Stimulated activated CD8-positive, alpha-beta memory T cell treated with anti-CD3 and anti-CD28 coated beads, Interleukin-15, amount 100 ng/mL, for 1 hour (primary cell): ENCODE data around the gene FAM13B.
A peak's percentile ranks its signal among the peaks of the same experiment; 100 is the strongest.
"Not testable (repeated sequence)": the region's sequence is repeated elsewhere in the genome, so short reads cannot be mapped to it uniquely, and the experiment has no call there.

ENCODE experiments used
- DNase-seq: peaks from one replicate; pipeline ENCODE4 v3.0.0-alpha.2; 2020; ENCODE audit warnings: low read depth

The FAM13B gene

GRCh38 chr5:138032572-138033385, at the start of gene FAM13B:
Gene FAM13B, minus strand, starts transcription at chr5:138033079. Its CDS starts 13,968 bp downstream, at chr5:138019111.
- peak; percentile 53 for DNase-seq

DNA sequence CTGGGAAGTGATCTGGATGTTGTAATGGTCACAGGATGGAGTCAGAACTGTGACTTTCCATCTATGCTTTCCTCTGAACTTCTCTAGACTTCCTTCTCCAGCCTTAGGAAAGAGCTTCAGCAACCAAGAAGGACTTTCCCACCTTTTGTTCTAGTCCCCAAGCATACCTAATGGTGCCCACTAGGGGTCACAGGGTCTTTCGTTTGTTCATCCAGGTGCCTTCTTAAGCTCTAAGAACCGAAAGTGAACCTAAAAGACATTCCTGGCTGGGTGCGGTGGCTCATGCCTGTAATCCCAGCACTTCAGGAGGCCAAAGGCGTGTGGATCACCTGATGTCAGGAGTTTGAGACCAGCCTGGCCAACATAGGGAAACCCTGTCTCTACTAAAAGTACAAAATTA, 49.2 kb upstream of the FAM13B start:
- DNase-seq = no peak

DNA sequence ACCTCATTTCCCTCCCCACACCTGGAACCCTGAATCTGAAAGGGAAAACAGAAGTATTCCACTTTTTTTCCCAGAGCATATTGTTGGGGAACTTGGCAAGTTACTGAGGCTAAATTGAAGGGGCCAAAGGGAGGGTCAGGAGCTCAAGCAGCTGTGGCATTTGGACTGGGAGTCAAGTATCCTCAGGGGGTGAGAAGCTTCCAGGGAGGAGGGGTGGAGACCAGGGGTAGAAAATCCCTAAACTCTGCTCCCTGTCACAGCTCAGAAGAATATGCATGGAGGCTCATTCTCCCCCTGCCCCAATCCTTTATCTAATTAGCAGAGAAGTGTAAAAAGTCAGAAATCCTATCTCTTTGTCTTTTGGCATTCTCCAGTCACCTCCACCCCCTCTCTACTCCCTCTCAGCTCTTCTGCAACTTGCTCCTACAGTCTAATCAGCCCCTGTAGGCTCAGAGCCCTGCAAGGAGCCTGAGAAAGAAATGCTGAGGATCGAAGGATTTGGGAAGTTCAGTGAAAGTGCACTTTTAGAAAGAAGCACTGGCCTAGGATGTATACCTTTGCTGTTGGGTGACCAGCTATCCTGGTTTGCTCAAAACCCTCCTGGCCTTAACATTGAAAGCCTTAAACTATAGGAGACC, 45.2 kb upstream of the FAM13B start:
- DNase-seq = no peak

- peak; percentile 18 for DNase-seq
Observed at GRCh38 chr5:138077064-138077696, 44.3 kb upstream of the FAM13B start.

- not testable (repeated sequence) for DNase-seq
Observed at GRCh38 chr5:138070026-138070425, 37.1 kb upstream of the FAM13B start.

DNA sequence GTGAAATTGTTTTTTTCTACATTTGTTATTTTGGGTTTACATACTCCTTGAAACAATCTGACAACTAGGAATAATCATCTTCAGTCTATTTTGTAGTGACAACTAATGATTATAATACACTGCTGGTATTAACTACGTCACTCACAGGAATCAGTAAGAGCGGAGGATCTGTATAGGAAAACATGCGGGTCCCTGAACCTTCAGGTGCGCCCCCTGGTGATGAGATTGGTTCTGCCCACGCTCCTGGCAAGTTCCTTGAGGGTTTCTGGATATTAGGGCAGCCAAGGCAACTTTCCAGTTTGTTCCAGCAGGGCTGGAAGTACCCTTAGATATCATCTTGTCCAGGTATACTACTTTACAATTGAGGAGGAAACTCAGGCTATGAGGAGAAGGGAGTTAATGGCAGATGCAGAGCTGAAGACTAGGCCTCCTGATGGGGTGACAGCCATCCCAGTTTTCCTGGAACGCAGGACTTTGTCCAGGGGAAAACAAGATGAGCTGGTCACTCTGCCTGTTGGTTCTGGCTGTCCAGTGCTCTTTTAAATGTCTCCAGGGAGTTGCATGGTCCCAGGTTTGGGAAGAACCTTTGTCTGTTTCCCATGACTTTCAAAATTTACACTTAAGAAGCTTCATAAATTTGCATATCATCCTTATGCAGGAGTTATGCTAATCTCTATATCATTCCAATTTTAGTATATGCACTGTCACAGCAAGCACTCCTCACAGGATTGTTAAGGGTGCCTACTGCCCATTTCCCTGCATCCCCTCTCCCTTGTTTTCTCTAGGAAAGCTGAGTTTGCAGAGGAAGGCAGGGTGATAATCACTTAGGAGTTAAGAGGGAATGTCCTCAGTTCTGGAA, 36.1 kb upstream of the FAM13B start:
- DNase-seq = peak; percentile 60

DNA sequence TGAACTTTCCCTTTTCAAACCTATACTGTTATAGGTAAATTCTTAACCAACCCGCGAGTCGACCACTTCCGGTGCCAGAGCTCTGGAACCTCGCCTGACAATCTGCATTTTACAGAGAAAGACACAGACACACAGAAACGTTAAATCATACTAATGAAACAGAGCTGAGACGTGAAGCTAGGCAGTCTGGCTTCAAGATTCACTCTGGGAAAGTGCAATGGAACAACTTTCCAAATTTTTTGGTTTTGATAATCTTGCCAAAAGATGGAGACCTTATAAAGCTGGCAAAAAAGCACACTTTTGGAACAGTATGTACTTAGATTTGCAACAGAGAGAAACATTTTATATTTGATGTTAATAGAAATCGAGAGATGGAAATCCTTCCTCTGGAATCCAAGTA, 35.1 kb upstream of the FAM13B start:
- no peak for DNase-seq

- DNase-seq = no peak
Observed at GRCh38 chr5:138065102-138065501, 32.2 kb upstream of the FAM13B start.

DNA sequence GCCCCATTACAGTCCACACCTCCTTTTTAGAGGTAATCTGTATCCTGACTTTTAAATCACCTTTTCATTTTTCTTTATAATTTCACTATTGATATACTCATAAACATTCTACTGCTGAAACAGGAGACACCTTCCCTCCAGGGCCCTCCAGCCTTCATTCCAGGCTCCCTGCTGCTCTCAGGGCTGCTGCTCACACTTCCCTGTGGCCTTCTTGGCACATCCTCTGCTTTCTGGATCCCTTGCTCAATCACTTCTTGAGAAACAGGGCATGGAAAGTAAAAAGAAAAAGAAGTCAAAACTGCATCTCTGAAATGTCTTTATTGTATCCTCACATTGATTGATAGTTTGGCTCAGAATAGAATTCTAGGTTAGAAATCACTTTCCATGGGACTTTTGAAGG, 31.6 kb upstream of the FAM13B start:
- no peak for DNase-seq

GRCh38 chr5:138054847-138055558, 22.1 kb upstream of the FAM13B start:
- no peak for DNase-seq

- DNase-seq = no peak
Observed at GRCh38 chr5:138054206-138054605, 21.3 kb upstream of the FAM13B start.

GRCh38 chr5:138053554-138053953, 20.7 kb upstream of the FAM13B start:
- no peak for DNase-seq

DNA sequence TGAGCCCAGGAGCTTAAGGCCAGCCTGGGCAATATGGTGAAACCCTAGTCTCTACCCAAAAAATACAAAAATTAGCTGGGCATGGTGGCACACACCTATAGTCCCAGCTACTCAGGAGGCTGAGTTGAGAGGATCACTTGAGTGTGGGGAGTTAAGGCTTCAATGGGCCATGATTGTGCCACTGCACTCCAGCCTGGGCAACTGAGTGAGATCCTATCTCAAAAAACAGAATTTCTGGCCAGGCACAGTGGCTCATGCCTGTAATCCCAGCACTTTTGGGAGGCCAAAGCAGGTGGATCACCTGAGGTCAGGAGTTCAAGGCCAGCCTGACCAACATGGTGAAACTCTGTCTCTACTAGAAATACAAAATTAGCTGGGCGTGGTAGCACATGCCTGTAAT, 19.8 kb upstream of the FAM13B start:
- not testable (repeated sequence) for DNase-seq

DNA sequence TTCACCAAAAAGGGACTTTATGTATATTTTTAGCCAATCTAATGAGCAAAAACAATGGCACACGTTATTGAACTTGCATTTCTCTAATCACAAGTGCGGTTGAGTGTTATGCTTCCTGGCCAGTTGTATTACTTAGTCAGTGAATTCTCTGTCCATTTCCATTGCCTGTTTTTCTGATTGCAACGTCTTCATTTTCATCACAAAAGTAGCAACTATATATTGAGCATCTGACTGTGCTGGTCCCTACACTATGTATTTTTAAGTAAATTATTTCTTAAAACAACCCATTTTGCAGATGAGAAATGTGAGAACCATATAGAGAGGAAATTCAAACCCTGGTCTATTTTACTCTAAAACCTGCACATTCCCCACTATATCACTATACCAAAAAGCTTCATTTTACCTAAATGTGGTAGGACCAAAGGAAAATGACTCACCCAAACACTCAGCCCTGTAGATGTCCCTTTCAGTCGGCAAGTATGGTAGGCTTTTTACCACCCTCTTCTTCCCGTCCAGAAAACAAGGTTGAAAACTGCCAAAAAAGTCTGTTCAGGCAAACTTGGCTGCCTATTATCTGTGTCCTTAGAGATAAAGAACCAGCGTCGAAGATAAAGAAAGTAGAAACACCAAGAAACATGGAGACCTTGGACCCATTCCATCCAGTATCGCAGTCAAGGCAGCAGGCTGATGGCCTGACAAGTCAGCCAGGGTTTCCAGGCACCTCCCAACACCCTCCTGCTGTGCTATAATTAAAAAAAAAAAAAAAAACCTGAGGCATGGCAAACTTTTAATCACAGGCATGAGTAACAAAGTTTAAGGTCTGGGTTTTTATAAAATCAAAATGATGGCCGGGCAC, 18.8 kb upstream of the FAM13B start:
- DNase-seq = no peak

DNA sequence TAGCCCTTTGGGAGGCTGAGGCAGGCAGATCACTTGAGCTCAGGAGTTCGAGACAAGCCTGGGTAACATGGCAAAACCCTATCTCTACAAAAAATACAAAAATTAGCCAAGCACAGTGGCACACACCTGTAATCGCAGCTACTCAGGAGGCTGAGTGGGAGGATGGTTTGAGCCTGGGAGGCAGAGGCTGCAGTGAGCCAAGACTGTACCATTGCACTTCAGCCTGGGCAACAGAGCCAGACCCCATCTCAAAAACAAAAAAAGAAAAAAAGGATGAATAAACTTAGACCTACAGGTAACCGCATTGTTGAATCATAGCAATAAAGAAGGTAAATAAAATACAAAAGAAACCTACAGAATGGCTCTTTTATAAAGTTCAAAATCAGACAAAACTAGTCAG, 12.4 kb upstream of the FAM13B start:
- not testable (repeated sequence) for DNase-seq

GRCh38 chr5:138038826-138039225, 5.9 kb upstream of the FAM13B start:
- no peak for DNase-seq

DNA sequence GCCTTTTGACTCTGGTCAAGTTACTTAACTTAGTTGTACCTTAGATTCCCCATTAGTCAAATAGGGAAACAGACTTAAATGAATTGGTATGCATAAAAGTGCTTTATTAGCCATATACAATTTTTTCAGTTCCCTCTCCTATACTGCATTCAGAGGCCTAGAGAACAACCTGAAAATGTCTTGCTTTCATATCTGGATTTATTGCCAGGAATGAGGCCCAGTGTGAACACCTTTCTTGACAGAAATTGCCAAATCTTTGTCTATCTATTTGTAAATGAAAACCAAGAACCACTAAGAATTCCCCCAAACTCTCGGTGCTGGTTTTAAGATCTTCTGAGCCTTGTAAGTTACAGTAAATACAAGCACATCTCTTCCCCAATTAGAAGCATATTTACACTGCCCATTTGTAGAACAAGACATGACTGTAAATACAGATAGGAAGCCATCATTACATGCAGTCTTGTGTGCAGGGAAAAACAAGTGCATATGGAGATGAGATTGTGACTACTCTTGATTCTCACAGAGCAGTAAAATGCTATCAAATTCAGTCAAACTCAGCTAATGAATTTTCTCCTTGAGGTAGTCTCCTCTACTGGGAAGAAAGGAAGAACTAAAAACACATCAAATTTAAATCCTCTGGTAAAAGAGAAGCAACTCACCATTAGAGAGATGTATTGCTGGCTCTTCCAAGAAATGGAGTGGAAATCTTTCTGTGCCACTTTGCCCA, 5.2 kb upstream of the FAM13B start:
- no peak for DNase-seq

GRCh38 chr5:138037271-138037670, 4.4 kb upstream of the FAM13B start:
- DNase-seq = no peak

DNA sequence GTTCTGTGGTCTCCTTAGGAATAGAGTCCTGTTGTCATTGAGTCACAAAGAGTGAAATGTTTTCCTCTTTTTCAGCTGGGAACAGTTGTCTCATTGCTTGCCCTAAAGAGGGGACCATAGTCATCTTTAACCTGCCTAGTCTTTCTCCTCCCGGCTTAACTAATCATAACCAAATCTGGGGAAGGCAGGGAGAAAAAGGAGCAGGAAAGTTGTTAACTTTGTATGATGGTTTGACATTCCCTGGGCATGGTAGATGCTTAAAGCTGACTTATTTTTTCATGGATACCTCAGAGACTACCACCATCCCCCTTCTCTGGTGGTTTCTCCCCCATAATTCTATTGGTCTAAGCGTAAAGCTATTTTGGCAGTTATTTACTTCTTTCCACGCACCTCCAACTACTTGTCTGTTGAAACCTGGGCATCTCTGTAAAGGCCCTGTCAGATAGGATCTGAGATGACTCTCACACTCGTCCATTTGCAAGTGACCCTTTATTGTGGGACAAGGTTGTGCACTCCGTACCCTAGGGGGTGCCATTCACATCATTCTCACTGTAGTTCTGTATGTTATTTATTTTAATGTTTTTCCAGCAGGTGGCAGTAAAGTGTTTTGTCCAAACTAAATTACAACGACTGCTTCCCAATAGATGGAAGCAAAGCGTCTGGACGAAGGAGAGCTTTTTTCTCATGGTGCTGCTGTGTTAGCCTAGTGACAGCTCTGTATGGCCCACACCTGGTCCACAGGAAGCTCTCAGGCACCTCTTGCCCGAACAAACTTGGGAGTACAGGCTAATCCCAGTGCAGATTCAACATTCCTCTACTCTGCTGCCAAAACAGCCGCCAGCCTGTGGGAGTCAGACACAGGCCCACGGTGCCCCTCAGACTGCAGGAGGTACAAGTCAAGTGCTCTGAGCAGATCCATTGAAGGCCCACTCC, 3.0 kb upstream of the FAM13B start:
- DNase-seq = peak; percentile 40
